Small intestine (tissue), 7 donors: ENCODE measurements around the gene BCAP31. TPM values are rescaled to one million over a fixed set of nuclear protein-coding genes. Genes with fewer than 3 reads are reported as not detected.

Source experiments
- DNase-seq, 2 donors: peaks; one replicate each; pipeline versions ENCODE4 v3.0.0 to v3.0.0-alpha.2; 2013
- FAIRE-seq: peaks from 2 replicates; lab custom pipeline; 2012; peaks lifted over from hg19 to GRCh38; lab: Jason Lieb, UNC
- H3K27ac ChIP-seq, 3 donors: one replicate each; pipeline ENCODE4 v1.5.1; 2013; ENCODE audit warnings: low read length in 2 of 3, mild to moderate bottlenecking in 2 of 3, control low read depth in 1 of 3, inconsistent platforms in 1 of 3, low read depth in 1 of 3, moderate library complexity in 1 of 3
- H3K27me3 ChIP-seq, 3 donors: one replicate each; pipeline ENCODE4 v1.6.1; 2013; ENCODE audit warnings: low read length in 3 of 3, inconsistent platforms in 1 of 3; ENCODE audit not compliant: control insufficient read depth in 3 of 3, insufficient read depth in 3 of 3
- H3K36me3 ChIP-seq, 3 donors: one replicate each; pipeline ENCODE4 v1.6.1; 2013; ENCODE audit warnings: low read length in 3 of 3, inconsistent platforms in 1 of 3, low read depth in 1 of 3, mild to moderate bottlenecking in 1 of 3, moderate library complexity in 1 of 3; ENCODE audit not compliant: control insufficient read depth in 3 of 3, insufficient read depth in 2 of 3
- H3K4me1 ChIP-seq, 3 donors: one replicate each; pipeline ENCODE4 v1.6.1; 2013; ENCODE audit warnings: low read length in 2 of 3, inconsistent platforms in 1 of 3, low read depth in 1 of 3, mild to moderate bottlenecking in 1 of 3, moderate library complexity in 1 of 3; ENCODE audit not compliant: control insufficient read depth in 3 of 3, insufficient read depth in 2 of 3
- H3K4me3 ChIP-seq, 3 donors: one replicate each; pipeline ENCODE4 v1.5.1; 2013; ENCODE audit warnings: low read length in 3 of 3, control low read depth in 1 of 3, inconsistent platforms in 1 of 3, low read depth in 1 of 3, mild to moderate bottlenecking in 1 of 3, moderate library complexity in 1 of 3
- H3K9me3 ChIP-seq, 2 donors: one replicate each; pipeline ENCODE4 v1.6.1; 2013; ENCODE audit warnings: low read depth in 1 of 2, low read length in 1 of 2; ENCODE audit not compliant: control insufficient read depth in 2 of 2, insufficient read depth in 1 of 2
- WGBS, 3 donors: extraction: QIAGEN DNeasy Blood & Tissue Kit; methylation state at CpG; one replicate each; pipeline ENCODE4 v1.1.7; 2013; 5-methylcytosine and 5-hydroxymethylcytosine counted together
- polyA plus RNA-seq, 4 donors: library from polyadenylated mRNA; stranded (reverse) in 3 of 4; unstranded in 1 of 4; fragments of 200-250 nt in 3 of 4; fragments of 120-200 nt in 1 of 4; gene quantifications; one replicate each; pipeline versions ENCODE4 v1.2.1 to v1.2.3, GENCODE V29; 2013
- donor health status: healthy with polysubstance abuse.
- donor health status: control.
- donor health status: control.
- donor health status: Bipolar disorder and iron deficiency.
- donor health status: healthy.

BCAP31 gene
- polyA plus RNA-seq, 4 donors: 68.4 to 243 (median 152) TPM

DNA sequence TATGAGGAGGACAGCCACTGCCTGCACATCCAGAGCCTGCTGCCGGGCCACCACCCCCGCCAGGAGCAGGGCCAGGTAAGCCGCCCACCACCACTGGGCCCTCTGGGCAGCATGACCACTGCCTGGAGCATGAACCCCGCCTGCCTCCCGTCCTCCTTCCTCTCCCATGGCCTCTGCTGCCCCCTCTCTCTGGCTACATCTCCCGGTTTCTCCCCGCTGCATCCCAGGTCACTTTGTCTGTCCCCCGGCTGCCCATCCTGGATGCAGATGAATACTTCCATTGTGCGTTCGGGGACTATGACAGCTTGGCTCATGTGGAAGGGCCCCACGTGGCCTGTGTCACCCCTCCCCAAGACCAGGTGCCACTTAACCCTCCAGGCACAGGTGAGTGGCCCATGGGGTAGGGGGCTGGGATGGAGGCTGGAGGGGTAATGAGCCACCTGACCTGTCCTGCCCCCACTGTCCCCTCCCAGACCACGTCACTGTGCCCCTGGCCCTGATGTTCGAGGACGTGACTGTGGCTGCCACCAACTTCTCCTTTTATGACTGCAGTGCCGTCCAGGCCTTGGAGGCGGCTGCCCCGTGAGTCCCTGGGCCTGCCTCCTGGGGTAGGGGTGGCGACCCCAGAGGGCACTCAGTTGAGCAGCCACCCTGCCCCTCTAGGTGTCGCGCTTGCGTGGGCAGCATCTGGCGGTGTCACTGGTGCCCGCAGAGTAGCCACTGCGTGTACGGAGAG, 45.8 kb upstream of the BCAP31 start:
- FAIRE-seq (no peak), DNase-seq (no peak)
- Histone ChIP-seq H3K36me3 (no peaks in the 10 kb centered on the region), H3K9me3 (no peaks in the 10 kb centered on the region), H3K4me1 (no peaks in the 10 kb centered on the region), H3K27ac (no peak overlapping the region), H3K4me3 (no peak overlapping the region), H3K27me3 (no peaks in the 10 kb centered on the region)
- 81 to 89% (median 86%) methylated on average over 20 to 24 of the region's 25 CpGs for WGBS, 3 donors

DNA sequence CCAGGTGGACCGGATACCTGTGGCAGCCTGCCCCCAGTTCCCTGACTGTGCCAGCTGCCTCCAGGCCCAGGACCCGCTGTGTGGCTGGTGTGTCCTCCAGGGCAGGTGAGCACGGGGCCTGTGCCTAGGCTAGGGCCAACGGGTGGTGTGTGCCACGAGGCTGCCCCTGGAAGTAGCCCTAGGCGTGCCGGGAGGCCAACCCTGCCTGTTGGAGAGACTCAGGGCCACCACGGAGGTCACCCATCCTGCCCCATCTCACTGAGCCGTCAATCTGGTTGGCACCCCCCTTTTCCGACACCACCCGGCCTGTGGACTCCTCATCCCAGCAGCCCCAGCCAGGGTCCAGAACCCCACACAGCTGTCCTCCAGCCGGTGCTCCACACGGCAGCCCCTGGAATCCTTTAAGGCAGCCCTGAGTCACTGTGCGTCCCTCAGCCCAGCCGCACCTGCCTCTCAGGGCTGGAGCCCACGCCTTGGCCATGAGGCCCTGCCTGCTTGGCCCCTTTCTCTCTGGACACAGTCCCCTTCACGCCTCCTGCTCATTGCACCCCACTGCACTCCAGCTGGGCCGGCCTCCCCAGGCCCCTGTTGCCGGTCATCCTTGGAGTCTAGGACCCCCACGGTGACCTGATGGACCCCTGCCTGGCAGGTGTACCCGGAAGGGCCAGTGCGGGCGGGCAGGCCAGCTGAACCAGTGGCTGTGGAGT, 45.1 kb upstream of the BCAP31 start:
- Histone ChIP-seq H3K4me3 (no peak overlapping the region), H3K9me3 (no peaks in the 10 kb centered on the region), H3K36me3 (no peaks in the 10 kb centered on the region), H3K27ac (no peak overlapping the region), H3K4me1 (no peaks in the 10 kb centered on the region), H3K27me3 (no peaks in the 10 kb centered on the region)
- FAIRE-seq (no peak), DNase-seq (no peak)
- 86 to 90% (median 88%) methylated on average over 18 to 23 of the region's 23 CpGs for WGBS, 3 donors

DNA sequence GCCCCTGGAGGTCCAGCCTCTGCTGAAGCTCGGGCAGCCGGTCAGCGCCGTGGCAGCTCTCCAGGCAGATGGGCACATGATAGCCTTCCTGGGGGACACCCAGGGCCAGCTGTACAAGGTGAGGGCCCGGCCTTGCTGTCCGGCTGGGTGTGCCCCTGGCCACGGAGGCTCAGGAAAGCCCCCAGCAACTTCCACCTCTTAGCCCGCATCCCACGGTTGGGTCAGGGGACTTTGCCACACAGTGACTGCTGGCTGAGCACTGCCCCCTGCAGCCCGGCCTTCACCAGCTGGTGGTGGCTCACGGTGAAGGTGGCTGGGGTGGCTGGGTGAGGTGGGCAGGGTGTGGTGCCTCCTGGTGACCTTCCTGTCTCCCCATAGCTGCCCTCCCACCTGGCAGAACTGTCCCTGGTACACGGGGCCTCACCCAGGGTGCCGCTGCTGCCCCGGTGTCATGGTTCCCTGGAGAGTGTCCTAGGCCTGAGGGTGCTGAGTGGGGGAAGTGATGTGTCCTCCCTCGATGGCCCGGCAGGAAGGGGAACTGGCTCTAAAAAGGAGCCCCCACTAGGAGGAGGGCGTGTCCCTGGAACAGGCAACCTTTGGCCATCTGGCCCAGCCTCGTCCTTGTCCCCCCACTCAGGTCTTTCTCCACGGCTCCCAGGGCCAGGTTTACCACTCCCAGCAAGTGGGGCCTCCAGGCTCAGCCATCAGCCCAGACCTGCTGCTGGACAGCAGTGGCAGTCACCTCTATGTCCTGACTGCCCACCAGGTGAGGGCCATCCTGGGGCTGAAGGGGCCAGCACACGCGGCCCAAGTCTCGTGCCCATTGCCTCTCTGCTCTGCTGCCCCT, 44.3 kb upstream of the BCAP31 start:
- no peaks in the 10 kb centered on the region for H3K27me3 ChIP-seq
- no peak for DNase-seq
- 62 to 76% (median 69%) methylated on average over 17 to 22 of the region's 22 CpGs for WGBS, 3 donors
- no peak overlapping the region for H3K4me3 ChIP-seq
- no peak overlapping the region for H3K27ac ChIP-seq
- H3K4me1 ChIP-seq: no peaks in the 10 kb centered on the region
- no peak for FAIRE-seq
- no peaks in the 10 kb centered on the region for H3K9me3 ChIP-seq
- H3K36me3 ChIP-seq: no peaks in the 10 kb centered on the region

DNA sequence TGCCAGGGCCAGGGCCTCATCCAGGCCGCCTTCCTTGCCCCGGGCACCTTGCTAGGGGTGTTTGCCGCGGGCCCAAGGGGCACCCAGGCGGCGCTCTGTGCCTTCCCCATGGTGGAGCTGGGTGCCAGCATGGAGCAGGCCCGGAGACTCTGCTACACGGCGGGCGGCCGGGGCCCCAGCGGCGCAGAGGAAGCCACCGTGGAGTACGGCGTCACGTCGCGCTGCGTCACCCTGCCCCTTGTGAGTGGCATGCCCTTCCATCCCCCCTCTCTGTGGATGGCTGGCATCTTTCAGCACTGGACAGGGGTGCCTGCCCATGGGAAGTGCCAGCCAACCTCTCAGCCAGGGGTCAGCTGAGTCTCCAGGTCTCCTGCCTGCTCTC, 43.5 kb upstream of the BCAP31 start:
- Histone ChIP-seq H3K36me3 (no peaks in the 10 kb centered on the region), H3K4me3 (no peak overlapping the region), H3K27me3 (no peaks in the 10 kb centered on the region), H3K9me3 (no peaks in the 10 kb centered on the region), H3K4me1 (no peaks in the 10 kb centered on the region), H3K27ac (no peak overlapping the region)
- 95 to 97% (median 95%) methylated on average over 10 to 20 of the region's 20 CpGs for WGBS, 3 donors
- FAIRE-seq (no peak), DNase-seq (no peak)

DNA sequence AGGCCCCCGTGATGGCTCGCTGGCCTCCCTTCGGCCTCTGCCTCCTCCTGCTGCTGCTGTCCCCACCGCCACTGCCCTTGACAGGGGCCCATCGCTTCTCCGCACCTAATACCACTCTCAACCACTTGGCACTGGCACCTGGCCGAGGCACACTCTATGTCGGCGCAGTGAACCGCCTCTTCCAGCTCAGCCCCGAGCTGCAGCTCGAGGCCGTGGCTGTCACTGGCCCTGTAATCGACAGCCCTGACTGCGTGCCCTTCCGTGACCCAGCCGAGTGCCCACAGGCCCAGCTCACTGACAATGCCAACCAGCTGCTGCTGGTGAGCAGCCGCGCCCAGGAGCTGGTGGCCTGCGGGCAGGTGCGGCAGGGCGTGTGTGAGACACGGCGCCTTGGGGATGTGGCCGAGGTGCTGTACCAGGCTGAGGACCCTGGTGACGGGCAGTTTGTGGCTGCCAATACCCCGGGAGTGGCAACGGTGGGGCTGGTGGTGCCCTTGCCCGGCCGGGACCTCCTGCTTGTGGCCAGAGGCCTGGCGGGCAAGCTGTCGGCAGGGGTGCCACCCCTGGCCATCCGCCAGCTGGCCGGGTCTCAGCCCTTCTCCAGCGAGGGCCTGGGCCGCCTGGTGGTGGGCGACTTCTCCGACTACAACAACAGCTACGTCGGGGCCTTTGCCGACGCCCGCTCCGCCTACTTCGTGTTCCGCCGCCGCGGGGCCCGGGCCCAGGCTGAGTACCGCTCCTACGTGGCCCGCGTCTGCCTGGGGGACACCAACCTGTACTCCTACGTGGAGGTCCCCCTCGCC, 42.9 kb upstream of the BCAP31 start:
- no peak overlapping the region for H3K4me3 ChIP-seq
- H3K4me1 ChIP-seq: no peaks in the 10 kb centered on the region
- H3K27ac ChIP-seq: no peak overlapping the region
- H3K36me3 ChIP-seq: no peaks in the 10 kb centered on the region
- 62 to 86% (median 80%) methylated on average over 16 to 56 of the region's 56 CpGs for WGBS, 3 donors
- DNase-seq (no peak), FAIRE-seq (no peak)
- H3K27me3 ChIP-seq: no peaks in the 10 kb centered on the region
- no peaks in the 10 kb centered on the region for H3K9me3 ChIP-seq

DNA sequence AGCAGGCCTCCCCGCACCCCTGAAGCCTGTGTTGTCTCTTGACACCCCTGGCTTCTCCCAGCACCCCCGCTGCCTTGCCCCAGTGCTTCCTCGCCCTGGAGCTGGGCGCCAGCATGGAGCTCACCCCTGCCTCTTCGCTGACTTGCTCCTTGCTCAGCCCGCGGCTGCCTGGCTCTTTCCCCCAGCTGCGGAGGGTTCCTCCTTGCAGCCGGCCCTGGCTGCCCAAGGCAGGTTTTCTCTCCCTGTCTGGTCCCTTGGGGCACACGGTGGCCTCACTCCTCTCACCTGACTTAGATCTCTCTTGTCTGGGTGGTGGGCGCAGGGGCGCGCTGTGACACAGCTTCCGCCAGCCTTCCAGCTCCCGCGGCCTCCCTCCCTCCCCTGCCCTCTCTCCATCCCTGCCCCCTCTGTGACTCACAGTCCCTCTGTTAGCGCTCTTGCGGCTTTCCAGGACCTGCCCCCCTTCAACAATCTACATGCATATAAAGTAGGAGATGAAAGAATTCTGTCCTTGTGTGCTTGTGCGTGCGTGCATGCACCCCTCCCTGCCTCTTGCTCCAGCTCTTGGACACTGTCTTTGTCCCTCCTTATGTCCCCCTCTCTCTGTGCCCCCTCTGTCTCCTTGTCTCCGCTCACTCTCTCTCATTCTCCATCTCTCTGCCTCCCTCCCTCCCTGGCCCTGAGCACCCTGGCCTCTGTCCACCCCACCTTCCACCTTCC, 42.1 kb upstream of the BCAP31 start:
- H3K27ac ChIP-seq: peak overlapping the region in 1 of 3 donors; percentile 38

DNA sequence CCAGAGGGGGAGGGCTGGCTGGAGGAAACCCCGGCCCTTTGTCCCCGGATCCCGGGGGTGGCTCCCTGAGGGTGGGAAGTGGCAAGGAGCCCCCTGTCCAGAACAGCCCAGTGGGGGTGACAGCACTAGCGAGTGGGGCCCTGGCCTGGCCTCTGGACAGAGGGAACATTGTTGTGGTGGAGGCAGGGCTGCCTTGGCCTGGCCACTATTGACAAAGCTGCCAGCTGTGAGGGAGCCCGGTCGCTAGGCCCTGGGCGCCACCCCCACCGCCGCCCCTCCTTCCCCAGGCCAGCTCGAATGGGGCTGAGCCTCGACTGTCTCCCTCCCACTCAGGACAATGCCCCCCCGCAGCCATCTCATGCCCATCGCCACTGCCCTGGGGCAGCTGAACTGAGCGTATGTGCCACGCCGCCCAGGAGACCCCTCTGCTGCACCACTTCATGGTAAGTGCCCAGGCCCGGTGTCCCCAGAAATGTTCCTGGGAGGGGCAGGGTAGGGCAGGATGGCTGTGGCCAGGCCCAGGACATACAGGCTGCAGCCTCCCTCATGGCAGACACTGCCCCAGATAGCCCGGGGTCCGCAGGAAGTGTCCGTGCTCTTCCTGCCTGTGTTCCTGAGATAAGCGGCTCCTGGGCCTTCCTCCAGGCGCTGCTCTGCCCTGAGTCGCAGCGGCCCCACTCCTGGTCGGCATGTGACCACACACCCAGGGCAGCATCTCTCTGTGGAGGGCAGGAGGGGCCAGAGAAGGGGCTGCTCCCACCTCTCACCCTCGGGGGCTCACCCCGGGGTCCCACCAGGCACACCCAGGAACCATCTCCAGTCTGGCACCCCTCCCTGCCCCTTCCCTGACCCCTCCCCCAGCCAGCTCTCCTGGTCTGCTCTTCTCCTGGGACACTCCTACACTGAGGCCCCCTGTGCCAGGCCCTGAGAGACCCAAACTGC, 41.2 kb upstream of the BCAP31 start:
- WGBS, 3 donors: 67 to 83% (median 80%) methylated on average over 8 to 27 of the region's 27 CpGs
- Histone ChIP-seq H3K4me1 (no peaks in the 10 kb centered on the region), H3K4me3 (no peak overlapping the region), H3K36me3 (no peaks in the 10 kb centered on the region), H3K27ac (peak overlapping the region in 2 of 3 donors; percentile 24 to 38), H3K9me3 (no peaks in the 10 kb centered on the region), H3K27me3 (no peaks in the 10 kb centered on the region)
- DNase-seq (no peak), FAIRE-seq (no peak)

More for the DNA sequence above, 42.1 kb upstream of the BCAP31 start:
- Histone ChIP-seq H3K27me3 (no peaks in the 10 kb centered on the region), H3K36me3 (no peaks in the 10 kb centered on the region), H3K9me3 (no peaks in the 10 kb centered on the region), H3K4me1 (no peaks in the 10 kb centered on the region), H3K4me3 (no peak overlapping the region)
- DNase-seq (peak in 1 of 2 donors; percentile 24), FAIRE-seq (no peak)
- WGBS, 3 donors: 29 to 55% (median 41%) methylated on average over 20 to 21 of the region's 21 CpGs
